NCI-H1092 treated with DMSO at 0.1 percent for 48 hours (cell line): Measurements from ENCODE around the gene MAGEB1.

Source experiments
- DNase-seq: peaks from one replicate; lab custom pipeline; 2025; lab: John Stamatoyannopoulos, UW

Gene MAGEB1, protein sequence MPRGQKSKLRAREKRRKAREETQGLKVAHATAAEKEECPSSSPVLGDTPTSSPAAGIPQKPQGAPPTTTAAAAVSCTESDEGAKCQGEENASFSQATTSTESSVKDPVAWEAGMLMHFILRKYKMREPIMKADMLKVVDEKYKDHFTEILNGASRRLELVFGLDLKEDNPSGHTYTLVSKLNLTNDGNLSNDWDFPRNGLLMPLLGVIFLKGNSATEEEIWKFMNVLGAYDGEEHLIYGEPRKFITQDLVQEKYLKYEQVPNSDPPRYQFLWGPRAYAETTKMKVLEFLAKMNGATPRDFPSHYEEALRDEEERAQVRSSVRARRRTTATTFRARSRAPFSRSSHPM

DNA sequence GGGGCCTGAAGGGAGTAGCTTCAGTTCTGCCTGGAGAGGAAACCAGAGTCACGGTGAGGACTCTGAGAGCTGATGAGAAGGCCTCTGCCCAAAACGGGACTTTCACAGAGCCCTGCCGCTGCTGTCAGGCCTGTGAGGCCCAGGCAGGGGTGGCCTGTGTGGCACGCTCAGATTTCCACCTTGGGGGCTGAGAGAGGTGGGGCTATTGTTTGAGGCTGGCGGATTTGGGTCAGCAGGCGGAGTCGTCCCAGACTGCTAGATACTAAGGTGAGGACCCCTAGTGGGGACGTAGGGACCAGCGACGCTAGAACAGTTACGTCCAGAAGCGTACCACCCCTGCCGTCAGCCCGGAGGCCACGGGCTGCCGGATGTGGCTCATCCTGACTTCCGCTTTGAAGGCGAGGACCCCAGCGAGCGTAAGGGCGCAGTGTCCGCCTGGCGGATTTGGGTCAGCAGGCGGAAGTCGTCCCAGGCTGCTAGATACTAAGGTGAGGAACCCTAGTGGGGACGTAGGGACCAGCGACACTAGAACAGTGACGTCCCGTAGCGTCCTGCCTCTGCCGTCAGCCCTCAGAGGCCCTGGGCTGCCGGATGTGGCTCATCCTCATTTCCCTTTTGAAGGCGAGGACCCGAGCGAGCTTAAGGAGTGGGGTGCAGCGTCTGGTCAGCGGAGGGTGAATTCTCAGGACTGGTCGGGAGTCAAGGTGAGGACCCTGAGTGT is at the start of gene MAGEB1:
Gene MAGEB1 (plus strand): TSS at position 378 of the 721 bp plus-strand sequence. CDS start 3,348 bp downstream, outside the sequence.
- no peak for DNase-seq

DNA sequence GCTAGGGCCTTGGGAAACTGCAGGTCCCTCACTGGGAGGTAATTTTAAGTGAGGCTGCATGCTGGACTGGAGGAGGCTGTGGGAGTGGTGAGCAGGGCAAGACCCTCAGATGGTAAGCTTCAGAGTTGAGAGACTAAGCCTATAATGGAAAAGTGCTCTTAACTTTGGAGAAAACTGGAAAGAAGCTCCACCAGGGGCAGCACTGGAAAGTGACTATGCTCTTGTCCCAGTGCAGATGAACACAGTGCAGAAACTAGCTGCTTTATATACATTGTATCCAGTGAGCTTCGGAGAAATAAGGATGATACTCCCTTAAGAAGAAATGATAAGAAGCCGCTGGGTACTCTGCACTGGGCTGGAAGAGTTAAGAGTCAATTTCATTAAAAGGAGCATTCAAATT is 34.8 kb upstream of the MAGEB1 start:
- DNase-seq, result no peak

DNA sequence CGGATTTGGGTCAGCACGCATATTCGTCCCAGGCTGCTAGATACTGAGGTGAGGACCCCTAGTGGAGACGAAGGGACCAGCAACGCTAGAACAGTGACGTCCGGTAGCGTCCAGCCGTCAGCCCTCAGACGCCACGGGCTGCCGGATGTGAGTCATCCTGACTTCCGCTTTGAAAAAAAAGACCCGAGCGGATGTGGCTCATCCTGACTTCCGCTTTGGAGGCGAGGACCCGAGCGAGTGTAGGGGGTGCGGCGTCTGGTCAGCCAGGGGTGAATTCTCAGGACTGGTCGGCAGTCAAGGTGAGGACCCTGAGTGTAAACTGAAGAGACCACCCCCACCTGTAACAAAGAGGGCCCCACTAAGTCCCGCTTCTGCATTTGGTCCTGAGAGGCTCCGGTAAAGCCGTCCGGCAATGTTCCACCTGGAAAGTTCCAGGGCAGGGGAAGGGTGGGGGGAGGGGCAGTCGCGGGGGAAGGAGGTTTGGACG is 31.5 kb upstream of the MAGEB1 start, which contains the start of gene MAGEB2:
Gene MAGEB2 (plus strand): TSS at position 207 of the 487 bp plus-strand sequence. CDS start 3,018 bp downstream, outside the sequence.
- DNase-seq, result no peak

DNA sequence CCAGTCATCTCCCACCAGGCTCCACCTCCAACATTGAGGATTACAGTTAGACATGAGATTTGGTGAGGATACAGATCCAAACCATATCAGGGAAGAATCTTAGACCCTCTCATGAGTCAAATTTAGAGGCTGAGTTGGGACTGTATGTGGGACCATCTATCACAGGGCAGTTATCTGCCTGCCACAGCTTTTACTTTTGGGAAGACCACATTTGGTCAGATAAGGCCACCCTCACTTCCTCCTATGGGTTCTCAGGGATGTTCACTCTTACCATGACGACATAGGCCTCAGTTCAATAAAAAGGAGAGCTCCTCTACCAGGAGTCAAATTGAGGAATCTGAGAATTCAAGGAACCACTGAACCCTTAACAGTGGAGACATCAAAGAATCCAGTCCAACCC is 29.5 kb upstream of the MAGEB1 start:
- DNase-seq, result no peak

DNA sequence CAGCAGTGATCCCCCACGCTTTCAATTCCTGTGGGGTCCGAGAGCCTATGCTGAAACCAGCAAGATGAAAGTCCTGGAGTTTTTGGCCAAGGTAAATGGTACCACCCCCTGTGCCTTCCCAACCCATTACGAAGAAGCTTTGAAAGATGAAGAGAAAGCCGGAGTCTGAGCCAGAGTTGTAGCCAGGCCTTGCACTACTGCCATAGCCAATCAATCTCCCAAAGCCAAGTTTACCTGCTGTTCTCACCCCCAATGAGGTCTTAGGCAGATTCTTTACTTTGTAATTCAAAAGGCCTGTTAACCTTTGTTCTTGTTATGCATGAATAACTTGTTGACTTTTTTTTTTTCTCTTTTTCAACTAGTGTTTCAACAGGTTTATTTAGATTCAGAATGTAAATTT is 27.6 kb upstream of the MAGEB1 start:
- no peak for DNase-seq

DNA sequence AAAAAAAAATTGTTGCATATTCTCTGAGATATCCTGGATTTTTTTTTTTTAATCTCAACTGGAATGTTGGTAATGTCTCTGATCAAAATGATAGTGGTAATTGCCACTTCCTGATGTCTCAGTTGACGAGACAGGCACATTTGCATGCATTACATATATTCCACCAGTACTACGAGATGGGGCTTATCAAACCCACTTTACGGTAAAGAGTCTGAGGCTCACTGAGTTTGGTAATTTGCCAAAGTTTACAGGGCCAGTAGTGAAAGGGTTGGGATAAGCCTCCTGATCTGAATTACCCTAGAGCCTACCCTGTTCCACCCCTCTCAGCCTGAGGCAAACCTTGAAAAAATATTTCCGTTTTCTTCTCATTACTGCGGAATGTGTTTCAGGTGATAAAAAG is 26.3 kb upstream of the MAGEB1 start:
- no peak for DNase-seq

DNA sequence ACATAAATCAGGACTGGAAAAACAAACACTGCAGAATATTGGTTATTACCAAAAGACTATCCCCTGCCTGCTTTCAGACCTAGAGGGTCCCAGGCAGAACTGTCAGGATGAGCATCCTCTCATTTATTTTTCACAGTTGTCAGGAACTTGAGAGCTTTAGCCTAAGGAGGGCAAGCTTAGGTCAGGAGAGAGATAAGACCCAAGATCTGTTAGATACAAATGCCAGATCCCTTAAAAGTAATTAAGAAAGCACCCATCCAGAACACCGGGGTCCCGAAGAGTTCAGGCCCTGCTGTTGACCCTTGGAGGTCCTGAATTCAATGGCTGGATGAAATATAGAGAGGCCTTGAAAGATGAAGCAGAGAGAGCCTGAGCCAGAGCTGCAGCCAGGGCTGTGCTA is 22.4 kb upstream of the MAGEB1 start:
- no peak for DNase-seq

DNA sequence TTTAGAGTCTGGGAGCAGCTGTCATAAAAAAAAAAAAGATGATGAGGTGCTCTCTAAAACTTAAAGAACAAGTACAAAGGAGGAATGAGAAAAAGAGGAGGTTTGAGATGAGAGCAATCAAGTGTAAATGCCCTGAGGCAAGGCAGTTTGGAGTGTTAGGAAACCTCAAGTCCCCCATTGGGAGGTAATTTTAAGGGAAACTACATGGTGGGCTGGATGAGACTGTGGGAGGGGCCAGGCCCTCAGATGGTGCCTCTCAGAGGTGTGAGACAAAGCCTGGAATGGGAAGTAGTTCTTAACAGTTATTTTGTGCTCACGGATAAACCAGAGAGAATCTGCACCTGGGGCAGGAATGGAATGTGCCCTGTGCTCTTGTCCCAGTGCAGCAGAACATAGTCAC is 18.4 kb upstream of the MAGEB1 start:
- DNase-seq, result no peak

DNA sequence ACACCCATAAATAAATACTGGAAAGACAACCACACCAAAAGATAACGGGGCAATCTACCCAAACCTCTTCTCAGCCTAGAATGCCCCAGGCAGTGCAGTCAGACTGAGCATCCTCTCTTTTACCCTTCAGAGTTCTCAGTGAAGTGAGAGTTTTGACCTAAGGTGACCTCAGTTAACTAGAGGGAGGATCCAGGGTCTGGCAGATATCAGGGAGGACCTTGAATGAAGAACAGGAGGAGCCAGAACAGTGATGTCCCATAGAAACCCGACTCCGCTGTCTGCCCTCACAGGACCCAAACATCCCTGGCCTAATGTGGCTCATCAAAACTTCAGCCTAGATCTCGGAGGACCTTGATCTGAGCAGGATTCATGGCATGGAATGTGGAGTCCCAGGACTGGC is 16.6 kb upstream of the MAGEB1 start, which contains the start of gene MAGEB3:
Gene MAGEB3 (plus strand): TSS at position 263 of the 400 bp plus-strand sequence. CDS start 5,268 bp downstream, outside the sequence.
- DNase-seq, result no peak

DNA sequence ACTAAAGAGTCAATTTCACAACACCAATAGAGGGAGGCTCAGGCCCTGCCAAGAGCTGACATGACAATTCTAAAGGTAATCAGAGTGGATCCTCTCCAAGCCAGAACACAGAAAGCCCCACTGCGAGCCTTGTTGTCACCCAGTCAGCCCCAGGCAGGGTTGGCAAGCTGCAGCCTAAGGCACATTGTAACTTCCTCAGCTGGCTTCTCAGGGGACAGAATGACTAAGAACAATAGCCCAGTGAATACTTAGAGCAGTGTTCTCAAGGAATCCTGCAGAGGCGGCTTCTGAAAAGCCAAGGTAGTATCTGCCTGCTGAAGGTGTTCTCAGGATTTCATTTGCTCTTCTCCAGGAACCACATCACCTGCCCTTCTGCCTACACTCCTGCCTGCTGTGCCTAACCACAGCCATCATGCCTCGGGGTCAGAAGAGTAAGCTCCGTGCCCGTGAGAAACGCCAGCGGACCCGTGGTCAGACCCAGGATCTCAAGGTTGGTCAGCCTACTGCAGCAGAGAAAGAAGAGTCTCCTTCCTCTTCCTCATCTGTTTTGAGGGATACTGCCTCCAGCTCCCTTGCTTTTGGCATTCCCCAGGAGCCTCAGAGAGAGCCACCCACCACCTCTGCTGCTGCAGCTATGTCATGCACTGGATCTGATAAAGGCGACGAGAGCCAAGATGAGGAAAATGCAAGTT is 5.1 kb upstream of the MAGEB1 start, which contains the start of gene MAGEB4:
Gene MAGEB4 (plus strand): TSS at position 277 of the 692 bp plus-strand sequence. CDS start 136 bp downstream, at position 413.
- DNase-seq, result no peak

DNA sequence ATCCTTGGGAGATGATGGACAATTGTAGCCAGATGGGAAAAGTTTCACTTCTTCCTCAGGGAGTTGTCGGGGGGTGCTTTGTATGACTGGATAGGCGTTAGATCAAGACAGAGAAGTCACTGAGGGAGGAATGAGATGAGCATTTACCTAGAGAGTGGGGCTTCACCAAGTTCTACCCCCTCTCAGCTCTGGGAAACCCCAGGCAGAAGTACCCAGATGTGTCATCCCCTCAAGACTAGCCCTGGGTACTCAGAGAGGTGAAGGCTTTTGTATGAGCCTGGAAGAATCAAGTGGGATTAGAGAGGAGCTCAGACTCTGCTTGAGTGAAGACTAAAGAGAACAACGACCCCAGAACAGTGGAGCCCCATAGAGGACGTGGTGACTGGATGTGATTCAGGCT is 1.9 kb downstream of the MAGEB1 start:
- no peak for DNase-seq

DNA sequence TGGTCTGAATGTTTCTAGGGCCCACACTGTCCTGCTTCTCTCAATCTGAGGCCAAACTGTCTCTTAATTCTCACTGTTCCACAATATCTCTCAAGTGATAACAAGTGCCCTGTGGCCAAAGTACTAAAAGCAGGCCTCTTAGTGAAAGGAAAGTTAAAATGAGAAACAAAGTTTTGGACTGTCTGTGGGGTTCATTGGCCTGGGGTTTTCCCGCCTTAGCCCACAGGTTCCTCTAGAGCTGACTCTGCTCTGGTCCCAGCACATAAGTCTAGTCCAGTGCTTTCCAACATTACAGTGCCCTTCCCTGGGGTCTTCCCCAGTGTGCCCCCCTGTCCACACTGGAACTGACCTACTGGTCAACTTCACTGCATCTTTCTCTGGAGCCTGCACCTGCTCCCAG is 6.3 kb downstream of the MAGEB1 start:
- no peak for DNase-seq

DNA sequence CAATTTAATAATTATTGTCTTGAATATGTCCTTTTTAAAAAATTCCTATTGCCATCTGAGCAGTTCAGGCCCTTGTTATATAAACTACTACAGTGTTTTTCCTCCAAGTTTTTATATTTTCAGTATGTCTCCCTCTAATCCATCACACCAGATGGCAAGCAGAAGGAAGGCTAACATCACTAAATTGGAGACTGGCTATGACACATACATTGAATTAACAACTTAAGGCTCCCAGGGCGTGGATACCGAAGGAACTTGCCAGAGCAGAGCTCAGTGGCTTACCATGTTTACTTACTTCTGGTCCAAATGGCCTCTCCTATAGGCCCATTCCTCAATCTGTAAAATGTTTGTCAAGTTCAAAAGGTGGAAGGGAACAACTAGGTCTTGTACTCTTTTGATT is 13.0 kb downstream of the MAGEB1 start:
- DNase-seq, result no peak

DNA sequence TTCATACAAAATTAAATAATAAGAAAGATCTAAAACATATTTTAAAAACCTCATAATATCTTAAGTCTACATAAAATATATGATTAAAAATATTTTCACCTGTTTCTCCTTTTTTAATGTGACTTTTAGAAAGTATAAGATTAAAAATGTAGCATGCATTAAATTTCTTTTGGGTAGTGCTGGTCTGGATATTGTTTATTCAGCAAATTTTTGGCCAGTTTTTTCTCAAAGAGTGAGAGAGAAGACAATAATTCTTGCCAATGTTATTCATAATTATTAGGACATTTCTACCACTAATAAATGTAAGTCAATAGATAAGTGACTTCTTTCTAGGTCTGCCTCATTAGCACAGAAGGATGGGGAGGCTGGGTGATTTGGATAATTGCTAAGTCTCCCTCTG is 14.1 kb downstream of the MAGEB1 start:
- DNase-seq, result no peak

DNA sequence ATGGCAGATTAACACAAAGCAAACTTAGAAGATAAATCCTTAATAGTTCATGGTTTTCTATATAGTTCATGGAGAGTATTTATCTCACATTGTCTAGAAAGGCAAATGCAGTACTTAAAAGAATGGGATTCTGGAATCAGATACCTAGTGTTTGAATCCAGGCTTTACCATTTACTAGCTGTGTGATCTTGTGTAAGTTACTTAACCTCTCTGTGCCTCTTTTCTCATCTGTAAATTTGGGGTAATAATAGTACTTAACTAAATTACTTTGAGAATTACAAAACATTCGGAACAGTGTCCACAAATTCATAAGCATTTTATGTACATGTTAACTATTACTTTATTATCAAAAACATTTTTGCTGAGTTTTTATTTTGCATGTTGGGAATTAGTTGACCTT is 15.8 kb downstream of the MAGEB1 start:
- DNase-seq, result no peak

DNA sequence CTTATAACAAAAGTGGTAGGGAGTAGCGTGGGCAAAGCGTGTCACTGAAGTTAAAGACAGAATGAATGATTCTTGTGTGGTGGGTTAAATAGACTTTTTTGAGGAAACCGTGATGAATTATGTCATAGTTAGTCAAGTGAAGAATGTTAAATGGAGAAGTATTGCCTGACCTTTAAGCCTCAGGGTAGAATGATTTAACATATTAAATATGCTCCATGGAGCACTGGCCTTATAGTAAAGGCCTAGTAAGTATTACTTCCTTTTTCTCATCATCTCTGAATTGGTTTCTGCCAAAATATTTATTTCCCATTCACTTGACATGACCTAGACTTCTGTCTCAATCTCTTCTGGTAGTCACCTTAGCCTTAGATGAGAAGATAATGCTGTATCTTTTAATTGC is 23.7 kb downstream of the MAGEB1 start:
- no peak for DNase-seq

DNA sequence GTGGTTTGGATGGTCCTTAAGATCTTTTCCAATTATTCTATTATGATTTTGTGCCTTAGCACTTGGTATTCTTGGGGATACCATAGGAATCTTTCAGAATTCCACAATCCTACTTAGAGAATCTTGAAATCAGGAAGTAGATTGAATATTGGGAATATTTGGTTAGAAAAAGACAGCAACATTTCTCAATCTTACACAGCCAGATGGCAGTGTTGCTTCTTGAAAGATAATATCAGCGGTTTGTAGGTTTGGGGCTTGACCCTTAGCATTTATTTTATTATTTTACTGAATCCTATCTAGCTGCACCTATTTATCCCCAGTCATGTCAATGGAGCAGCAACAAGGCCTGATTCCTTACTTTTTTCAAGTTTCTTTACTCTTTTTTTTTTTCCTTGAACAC is 28.6 kb downstream of the MAGEB1 start:
- DNase-seq, result peak; percentile 35

DNA sequence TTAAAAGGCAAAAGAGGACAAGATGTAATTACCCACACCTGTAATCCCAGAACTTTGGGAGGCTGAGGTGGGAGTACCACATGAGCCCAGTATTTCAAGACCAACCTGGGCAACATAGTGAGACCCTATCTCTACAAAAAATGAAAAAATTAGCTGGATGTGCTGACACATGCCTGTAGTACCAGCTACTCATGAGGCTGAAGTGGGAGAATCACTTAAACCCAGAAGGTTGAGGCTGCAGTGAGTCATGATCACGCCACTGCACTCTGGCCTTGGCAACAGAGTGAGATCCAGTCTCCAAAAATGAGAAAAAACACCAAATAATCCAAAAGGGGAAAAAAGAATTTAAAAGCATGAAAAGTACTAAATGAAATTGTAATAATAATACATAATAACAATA is 31.4 kb downstream of the MAGEB1 start:
- DNase-seq, result no peak

DNA sequence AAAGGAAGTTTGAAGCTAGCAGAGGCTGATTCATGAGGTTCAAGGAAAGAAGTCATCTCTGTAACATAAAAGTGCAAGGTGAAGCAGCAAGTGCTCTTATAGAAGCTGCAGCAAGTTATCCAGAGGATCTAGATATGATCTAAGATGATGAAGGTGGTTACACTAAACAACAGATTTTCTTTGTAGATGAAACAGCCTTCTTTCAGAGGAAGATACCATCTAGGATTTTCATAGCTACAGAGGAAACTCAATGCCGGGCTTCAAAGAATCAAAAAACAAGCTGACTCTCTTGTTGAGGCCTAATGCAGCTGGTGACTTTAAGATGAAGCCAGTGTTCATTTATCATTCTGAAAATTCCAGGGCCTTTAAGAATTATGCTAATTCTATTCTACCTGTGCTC is 33.5 kb downstream of the MAGEB1 start:
- no peak for DNase-seq

DNA sequence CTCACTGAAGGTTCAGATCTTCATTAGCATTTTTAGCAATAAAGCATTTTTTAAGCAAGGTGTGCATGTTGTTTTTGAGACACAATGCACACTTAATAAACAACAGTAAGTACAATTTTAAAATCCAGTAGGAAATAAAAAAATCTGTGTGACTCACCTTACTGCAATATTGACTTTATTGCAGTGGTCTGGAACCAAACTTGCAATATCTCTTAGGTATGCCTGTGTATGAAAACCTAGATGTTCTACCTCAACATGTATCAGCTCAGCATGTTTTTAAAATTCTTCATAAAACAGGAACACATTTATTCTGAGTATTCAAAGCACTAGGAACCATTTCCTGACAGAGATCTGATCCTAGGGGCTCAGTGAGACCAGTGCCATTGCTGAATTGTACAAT is 35.6 kb downstream of the MAGEB1 start:
- DNase-seq, result no peak

DNA sequence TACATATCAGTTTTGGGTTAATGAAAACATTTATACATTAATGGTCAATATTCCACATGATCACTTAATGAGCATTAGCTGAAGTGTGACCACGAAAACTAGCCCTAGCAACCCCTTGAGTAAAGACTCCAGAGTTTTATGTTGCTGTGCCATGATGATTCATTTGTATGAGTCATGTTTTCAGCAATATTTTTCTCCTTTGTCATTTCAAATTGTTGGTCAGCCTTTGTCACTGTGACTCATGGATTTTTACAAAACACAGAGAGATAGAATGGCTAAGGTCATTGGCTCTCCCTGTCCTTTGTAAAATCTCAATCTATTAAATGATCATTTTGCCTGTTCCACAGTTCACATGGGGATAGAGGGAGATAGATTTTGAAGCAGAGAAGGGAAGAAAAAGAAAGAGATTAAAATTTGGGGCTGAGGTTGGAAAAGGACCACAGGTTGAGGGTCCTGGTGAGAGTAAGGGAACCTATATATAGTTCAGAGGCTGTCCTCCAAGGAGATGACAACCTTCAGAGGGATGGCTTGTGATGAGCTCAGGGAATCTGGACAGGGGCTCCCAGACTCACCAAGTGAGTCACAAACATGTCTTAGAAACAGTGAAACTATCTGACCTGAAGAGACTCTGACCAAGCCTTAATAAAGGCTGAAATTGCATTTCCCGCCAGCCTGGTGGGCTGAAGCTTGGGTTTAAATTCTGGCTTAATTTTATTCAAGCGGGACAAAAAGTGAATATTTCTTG is 36.7 kb downstream of the MAGEB1 start:
- DNase-seq, result no peak
